HS-27A (cell line): ENCODE data around the gene ZNF219.

ENCODE experiments used
- DNase-seq: peaks from one replicate; pipeline ENCODE4 v3.0.0-alpha.2; 2012; ENCODE audit warnings: low read depth, missing footprints

Gene ZNF219

GRCh38 chr14:21102521-21103410 lies 4.3 kb upstream of the ZNF219 start:
- no peak for DNase-seq

GRCh38 chr14:21101802-21102413 lies 3.5 kb upstream of the ZNF219 start:
- no peak for DNase-seq

DNA sequence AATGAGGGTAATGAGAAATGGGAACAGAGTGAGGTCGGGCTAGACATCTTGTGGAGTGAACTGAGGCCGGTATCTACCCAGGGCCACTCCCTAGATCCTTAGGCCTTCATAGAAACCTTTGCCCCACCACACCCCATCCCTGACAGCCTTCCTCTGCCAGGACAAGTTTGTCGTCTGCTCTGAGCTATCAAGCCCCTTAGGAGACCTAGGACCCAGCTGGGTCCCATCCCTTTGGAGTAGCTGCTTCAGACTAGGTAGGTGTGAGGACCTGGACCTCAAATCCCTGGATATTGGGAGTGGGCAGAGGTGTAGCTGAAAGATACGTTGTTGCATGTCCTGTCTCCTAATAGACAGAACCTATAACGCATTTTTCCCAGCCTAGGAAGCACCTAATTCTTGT lies 2.5 kb upstream of the ZNF219 start, which contains the start of gene TMEM253:
Gene TMEM253 (plus strand): TSS at position 136 of the 400 bp plus-strand sequence. CDS start 278 bp downstream, outside the sequence.
- DNase-seq: no peak

- no peak for DNase-seq
Measured at GRCh38 chr14:21099596-21099985, 1.1 kb upstream of the ZNF219 start.

GRCh38 chr14:21098892-21099595 lies 589 bp upstream of the ZNF219 start:
- DNase-seq: no peak

DNA sequence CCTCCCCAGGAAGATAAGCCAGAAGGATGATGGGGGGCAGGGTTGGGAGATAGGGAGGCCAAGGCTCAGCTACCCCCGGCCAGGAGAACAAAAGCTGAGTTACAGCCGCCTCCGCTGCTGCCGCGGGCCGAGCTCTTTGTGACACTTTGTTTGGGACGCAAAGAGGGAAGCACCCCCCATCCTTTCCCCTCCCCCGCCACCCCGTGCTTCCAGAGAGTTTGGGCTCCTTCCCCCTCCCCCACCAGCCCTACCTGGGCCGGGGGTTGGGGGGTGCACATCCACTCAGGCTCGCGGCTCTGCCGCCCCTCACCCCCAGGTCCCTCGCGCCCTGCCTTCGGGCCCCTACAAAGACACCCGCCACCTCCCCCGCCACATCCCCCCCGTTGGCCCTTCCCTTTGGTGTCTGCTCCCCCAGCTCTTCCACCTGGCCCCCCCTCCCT lies 799 bp downstream of the ZNF219 start:
- DNase-seq: no peak

- no peak for DNase-seq
Measured at GRCh38 chr14:21096978-21097635, 1.3 kb downstream of the ZNF219 start.

GRCh38 chr14:21096438-21096837 lies 2.0 kb downstream of the ZNF219 start:
- no peak for DNase-seq

- DNase-seq: no peak
Measured at GRCh38 chr14:21095430-21096205, 2.8 kb downstream of the ZNF219 start.

DNA sequence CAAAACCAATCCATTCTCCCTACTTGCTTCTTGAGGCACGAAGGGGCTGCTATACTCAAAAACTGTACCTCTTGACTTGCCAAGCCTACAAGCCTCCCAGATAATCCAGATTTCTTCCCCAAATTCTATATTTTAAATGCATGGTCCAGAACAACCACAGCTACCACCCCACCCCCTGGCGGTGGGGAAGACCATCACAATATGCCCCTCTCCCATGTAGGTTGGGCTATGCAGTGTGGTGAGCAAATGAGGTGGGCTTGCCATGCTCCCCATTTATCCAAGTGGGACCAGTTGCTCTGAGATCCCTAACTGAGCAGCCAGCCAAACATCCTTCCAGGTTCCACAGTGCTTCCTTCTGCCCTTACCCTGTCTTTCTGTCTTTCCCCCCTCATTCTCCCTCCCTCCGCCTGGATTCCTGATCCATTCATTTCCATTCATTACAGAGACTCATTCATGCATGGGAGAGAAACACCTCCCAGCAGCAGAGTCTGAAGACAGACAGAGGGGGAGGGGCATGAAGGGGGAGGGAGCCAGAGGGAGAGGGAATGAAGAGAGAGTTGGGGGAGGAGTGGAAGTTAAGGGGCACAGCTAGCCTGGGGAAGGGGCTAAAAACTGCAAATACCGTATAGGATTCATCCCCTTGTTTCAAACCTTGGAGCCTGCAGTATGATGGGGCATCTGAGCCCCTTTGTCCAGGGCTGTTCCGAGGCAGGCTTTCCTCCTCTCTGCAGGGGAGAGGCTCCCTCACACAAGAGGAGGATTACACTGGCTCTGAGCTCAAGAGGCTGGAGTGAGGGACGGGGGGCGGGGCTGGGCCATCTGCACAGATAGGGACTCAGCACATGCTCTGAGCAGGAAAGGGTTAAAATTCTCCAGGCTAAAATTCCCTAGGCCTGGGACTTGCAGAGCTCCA lies 4.4 kb downstream of the ZNF219 start:
- no peak for DNase-seq

DNA sequence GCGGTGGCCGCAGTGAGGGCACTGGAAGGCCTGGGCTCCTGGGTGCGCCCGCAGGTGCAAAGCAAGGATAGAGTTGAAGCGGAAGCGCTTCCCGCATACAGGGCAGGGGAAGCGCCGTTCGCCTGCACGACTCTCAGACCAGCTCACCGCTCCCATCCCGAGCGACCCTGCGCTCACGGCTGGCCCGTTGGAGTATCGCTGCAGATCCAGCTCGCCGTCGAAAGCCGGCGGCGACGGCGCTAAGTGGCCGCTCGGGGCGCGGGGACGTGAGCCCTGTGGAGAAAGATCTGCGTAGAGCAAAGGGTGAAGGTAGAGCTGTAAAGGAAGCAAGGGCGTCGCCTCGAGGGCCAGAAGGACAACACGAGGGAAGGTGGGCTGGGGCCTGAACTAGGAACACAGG lies 5.4 kb downstream of the ZNF219 start:
- no peak for DNase-seq

GRCh38 chr14:21092273-21093011 lies 6.0 kb downstream of the ZNF219 start:
- no peak for DNase-seq

DNA sequence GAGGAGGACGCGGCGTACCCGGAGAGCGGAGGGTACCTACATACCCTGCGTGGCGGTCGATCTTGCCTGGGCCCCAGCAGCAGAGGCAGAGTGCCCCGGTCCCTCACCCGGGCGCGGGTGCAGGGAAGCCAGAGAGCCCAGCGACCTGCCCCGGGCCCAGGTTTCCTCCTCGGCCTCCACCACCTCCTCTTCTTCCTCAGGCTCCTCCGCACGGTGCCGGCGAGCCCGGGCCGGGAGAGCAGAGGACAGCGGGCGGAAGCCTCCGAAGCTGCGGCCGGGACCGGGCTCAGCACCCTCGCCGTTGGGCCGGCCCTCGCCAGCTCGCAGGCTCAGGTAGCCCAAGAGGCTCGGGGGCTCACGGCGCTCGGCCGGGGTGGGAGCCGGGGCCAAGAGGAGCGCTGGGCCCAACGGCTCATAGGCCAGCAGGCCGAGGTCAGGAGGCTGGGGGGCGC lies 6.6 kb downstream of the ZNF219 start:
- no peak for DNase-seq

- DNase-seq: no peak
Measured at GRCh38 chr14:21090940-21091663, 7.4 kb downstream of the ZNF219 start.

- DNase-seq: no peak
Measured at GRCh38 chr14:21090194-21090939, 8.1 kb downstream of the ZNF219 start.

DNA sequence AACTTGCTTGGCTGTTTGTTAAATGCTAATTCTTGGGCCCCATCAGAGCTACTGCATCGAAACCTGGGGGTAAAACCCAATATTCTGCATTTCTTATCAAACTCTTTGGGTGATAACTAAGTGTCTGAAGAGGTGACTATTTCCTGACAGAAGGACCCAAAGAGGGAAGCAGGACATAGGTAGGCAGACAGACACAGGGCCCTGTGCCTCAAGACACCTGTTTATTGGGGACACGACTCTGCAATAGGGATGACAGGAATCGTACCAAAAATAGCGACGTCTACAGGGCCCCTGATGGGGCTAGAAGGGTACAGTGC lies 8.6 kb downstream of the ZNF219 start:
- no peak for DNase-seq

DNA sequence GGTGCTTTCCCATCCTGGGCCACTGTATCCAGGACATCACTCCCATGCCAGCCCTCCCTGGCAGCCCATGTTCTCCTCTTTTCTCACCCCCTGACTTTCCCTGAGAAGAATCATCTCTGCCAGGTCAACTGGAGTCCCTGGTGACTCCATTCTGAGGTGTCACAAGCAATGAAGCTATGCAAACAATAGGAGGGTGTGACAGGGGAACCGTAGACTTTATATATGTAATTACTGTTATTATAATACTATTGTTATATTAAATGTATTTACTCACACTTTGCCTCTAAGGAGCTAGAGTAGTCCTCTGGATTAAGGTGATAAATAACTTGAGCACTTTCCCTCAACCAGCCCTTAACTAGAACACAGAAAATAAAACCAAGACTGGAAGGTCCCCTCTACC lies 9.2 kb downstream of the ZNF219 start:
- no peak for DNase-seq

DNA sequence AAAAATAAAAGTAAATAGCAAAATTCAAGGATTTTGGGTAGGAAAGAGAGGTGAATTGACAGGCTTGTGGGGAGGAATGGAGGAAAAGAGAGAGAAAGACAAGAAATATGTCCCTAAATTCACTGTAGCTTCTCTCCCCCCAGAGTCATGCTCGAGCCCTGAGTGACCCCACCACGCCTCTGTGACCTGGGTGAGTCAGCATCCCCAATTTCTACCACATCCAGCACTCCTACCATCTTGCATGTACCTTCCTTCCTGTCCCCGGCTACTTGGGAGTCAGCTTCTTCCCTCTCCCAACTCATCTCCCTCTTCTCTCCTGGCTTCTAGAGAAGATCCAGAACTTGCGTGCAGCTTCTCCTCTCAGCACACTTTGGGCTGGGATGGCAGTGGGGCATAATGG lies 9.8 kb downstream of the ZNF219 start:
- no peak for DNase-seq
